GM23338 (cell line): ENCODE measurements around the gene EPHX1. TPM values are rescaled to one million over a fixed set of nuclear protein-coding genes. Genes with fewer than 3 reads are reported as not detected.

Experiments used
- ATAC-seq: fragments of 200-7000 bp; cut with Tn5 transposase; 3 replicates; pipeline ENCODE4 v1.9.1; 2020
- DNase-seq: peaks from one replicate; pipeline ENCODE4 v3.0.0-alpha.2; 2015; ENCODE audit warnings: low spot score
- H2AFZ ChIP-seq: fragments of 200-600 bp; sonication (generic); 2 replicates; pipeline ENCODE4 v1.8.0; 2016; ENCODE audit warnings: antibody characterized with exemption, mild to moderate bottlenecking, moderate library complexity
- H3F3A ChIP-seq: fragments of 200-600 bp; sonication (generic); replicated peaks from 2 replicates; pipeline ENCODE4 v1.8.0; 2017; ENCODE audit warnings: antibody characterized with exemption, mixed run types, low read depth
- H3K27ac ChIP-seq: fragments of 200-600 bp; sonication (generic); 2 replicates; pipeline ENCODE4 v1.6.1; 2016; ENCODE audit warnings: low read depth
- H3K27me3 ChIP-seq: fragments of 200-600 bp; sonication (generic); 2 replicates; pipeline ENCODE4 v1.8.0; 2016; ENCODE audit warnings: mild to moderate bottlenecking, mixed run types, moderate library complexity; ENCODE audit not compliant: insufficient read depth
- H3K36me3 ChIP-seq: fragments of 200-600 bp; sonication (generic); 2 replicates; pipeline ENCODE4 v1.8.0; 2016; ENCODE audit warnings: mild to moderate bottlenecking; ENCODE audit not compliant: insufficient read depth
- H3K4me1 ChIP-seq: fragments of 200-600 bp; sonication (generic); 2 replicates; pipeline ENCODE4 v1.8.0; 2016; ENCODE audit warnings: mild to moderate bottlenecking, moderate library complexity; ENCODE audit not compliant: insufficient read depth
- H3K4me2 ChIP-seq: fragments of 200-600 bp; sonication (generic); 2 replicates; pipeline ENCODE4 v1.7.1; 2017; ENCODE audit warnings: mixed run types
- H3K4me3 ChIP-seq: fragments of 200-600 bp; sonication (generic); 2 replicates; pipeline ENCODE4 v1.6.1; 2016; ENCODE audit warnings: mixed run types
- H3K79me2 ChIP-seq: fragments of 200-600 bp; sonication (generic); replicated peaks from 2 replicates; pipeline ENCODE4 v1.8.0; 2017; ENCODE audit warnings: mild to moderate bottlenecking; ENCODE audit not compliant: insufficient read depth
- H3K9me2 ChIP-seq: fragments of 200-600 bp; sonication (generic); 2 replicates; pipeline ENCODE4 v1.8.0; 2017; ENCODE audit not compliant: insufficient read depth
- H4K20me1 ChIP-seq: fragments of 200-600 bp; sonication (generic); replicated peaks from 2 replicates; pipeline ENCODE4 v1.8.0; 2017; ENCODE audit warnings: mild to moderate bottlenecking; ENCODE audit not compliant: insufficient read depth
- H3K27ac Mint-ChIP-seq: 2 replicates; pipeline ENCODE4 v1.8.0; 2020; ENCODE audit warnings: inconsistent platforms, mild to moderate bottlenecking, moderate library complexity, mixed read lengths
- H3K27me3 Mint-ChIP-seq: 3 replicates; pipeline ENCODE4 v1.8.0; 2022; ENCODE audit warnings: low read depth, mild to moderate bottlenecking, moderate library complexity, mixed read lengths, inconsistent platforms; ENCODE audit not compliant: insufficient read depth, poor library complexity
- H3K36me3 Mint-ChIP-seq: 3 replicates; pipeline ENCODE4 v1.8.0; 2021; ENCODE audit warnings: low read depth, mild to moderate bottlenecking, inconsistent platforms, moderate library complexity, mixed read lengths
- H3K4me1 Mint-ChIP-seq: 3 replicates; pipeline ENCODE4 v1.8.0; 2020; ENCODE audit warnings: mild to moderate bottlenecking, inconsistent platforms, mixed read lengths
- H3K4me3 Mint-ChIP-seq: 3 replicates; pipeline ENCODE4 v1.8.0; 2021; ENCODE audit warnings: moderate library complexity, mild to moderate bottlenecking, inconsistent platforms, mixed read lengths
- H3K9me3 Mint-ChIP-seq: 3 replicates; pipeline ENCODE4 v1.8.0; 2020; ENCODE audit warnings: moderate library complexity, mild to moderate bottlenecking, inconsistent platforms, mixed read lengths
- CREB1 ChIP-seq: fragments of 250-450 bp; sonication (Bioruptor Pico); IDR thresholded peaks from 2 replicates; pipeline ENCODE4 v1.5.0; 2020; ENCODE audit warnings: low read depth, mild to moderate bottlenecking, moderate library complexity
- ETS1 ChIP-seq: IDR thresholded peaks from 2 replicates; pipeline ENCODE4 v1.6.1; 2016; ENCODE audit warnings: antibody characterized with exemption
- EZH2 ChIP-seq: fragments of 200-600 bp; sonication (generic); IDR thresholded peaks from one replicate; pipeline ENCODE4 v1.8.0; 2017; ENCODE audit warnings: antibody characterized with exemption, mild to moderate bottlenecking, low read depth; ENCODE audit not compliant: unreplicated experiment
- EZH2phosphoT487 ChIP-seq: fragments of 200-600 bp; sonication (generic); IDR thresholded peaks from one replicate; pipeline ENCODE4 v1.8.1; 2018; ENCODE audit warnings: antibody characterized with exemption; ENCODE audit not compliant: unreplicated experiment
- JUNB ChIP-seq: IDR thresholded peaks from one replicate; pipeline ENCODE4 v1.6.1; 2016; ENCODE audit warnings: antibody characterized with exemption; ENCODE audit not compliant: unreplicated experiment
- REST ChIP-seq: IDR thresholded peaks from one replicate; pipeline ENCODE4 v1.6.1; 2018; ENCODE audit warnings: antibody characterized with exemption; ENCODE audit not compliant: unreplicated experiment
- STAT1 ChIP-seq: IDR thresholded peaks from one replicate; pipeline ENCODE4 v1.6.1; 2016; ENCODE audit warnings: antibody characterized with exemption; ENCODE audit not compliant: unreplicated experiment
- ZNF114 ChIP-seq: fragments of 250-450 bp; sonication (Bioruptor Pico); IDR thresholded peaks from 2 replicates; pipeline ENCODE4 v1.5.0; 2020; ENCODE audit warnings: mild to moderate bottlenecking, moderate library complexity
- ZNF331 ChIP-seq: fragments of 250-450 bp; sonication (Bioruptor Pico); IDR thresholded peaks from 2 replicates; pipeline ENCODE4 v1.5.0; 2020; ENCODE audit warnings: low read depth, mild to moderate bottlenecking, moderate library complexity
- polyA plus RNA-seq: library from polyadenylated mRNA; unstranded; fragments of >200 nt; fragmentation: Nextera tagmentation; extraction: Ambion mirVana; gene quantifications from 2 replicates; pipeline ENCODE4 v1.2.1, GENCODE V29; 2016
- total RNA-seq: library from RNA; depleted of rRNA; stranded (reverse); fragments of >200 nt; shearing (Covaris generic); gene quantifications from 2 replicates; pipeline ENCODE4 v1.2.3, GENCODE V29; 2014
- TF ChIP-seq, protein P1 (sequence below): fragments of 250-450 bp; sonication (Bioruptor Pico); IDR thresholded peaks from 2 replicates; pipeline ENCODE4 v1.5.0; 2020; ENCODE audit warnings: mild to moderate bottlenecking, moderate library complexity

Gene EPHX1
- total and polyA plus RNA-seq, 2 experiments from 2014 or later = 15.3 to 46.5 TPM

DNA sequence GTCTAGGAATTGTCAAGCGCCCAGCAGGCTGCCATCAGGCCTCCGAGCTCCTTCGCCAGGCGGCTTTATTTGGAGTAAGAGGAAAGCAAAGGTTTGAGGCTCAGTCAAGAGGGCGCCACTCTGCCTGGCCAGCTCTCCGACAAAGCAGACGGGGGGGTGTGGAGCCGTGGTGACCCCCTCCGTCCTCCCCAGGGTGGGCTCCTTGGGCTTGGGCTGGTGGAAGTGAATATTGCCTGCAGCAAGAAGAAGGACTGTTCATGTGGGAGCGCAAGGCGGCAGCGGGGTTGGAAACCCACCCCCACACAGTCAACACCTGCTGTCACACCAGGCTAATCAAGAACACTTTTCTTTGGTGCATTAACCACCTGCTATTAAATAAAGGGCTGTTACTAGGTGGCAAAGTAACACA, 14.6 kb downstream of the EPHX1 start (continued):
- TF ChIP-seq REST (no peak), STAT1 (no peak), CREB1 (no peak), ZNF331 (no peak), JUNB (no peak)

DNA sequence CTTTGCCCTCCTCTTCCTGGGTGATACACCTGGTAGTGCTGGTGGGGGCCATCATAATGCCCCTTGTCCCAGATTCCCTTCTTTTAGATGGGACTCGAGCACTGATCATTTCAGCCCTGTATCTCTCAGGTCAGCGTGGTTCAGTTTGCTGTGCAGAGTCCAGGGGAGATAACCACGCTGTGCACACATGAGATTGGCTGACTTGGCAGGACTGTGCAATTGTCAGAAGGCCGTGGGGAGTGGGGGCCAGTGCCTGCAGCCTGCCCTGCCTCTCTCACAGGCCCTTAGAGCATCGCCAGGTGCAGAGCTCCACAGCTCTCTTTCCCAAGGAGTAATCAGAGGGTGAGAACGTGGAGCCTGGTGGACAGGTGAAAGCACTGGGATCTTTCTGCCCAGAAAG, 15.2 kb downstream of the EPHX1 start:
- H3K9me2 ChIP-seq = no peaks in the 10 kb centered on the region
- DNase-seq (no peak), ATAC-seq (no peak)
- peaks cover 8% of the 10 kb centered on the region; the same call in 2 of the 3 replicates for H3K36me3 Mint-ChIP-seq
- H3K4me3 Mint-ChIP-seq = no peak overlapping the region
- H3K9me3 Mint-ChIP-seq = no peaks in the 10 kb centered on the region
- H3K36me3 ChIP-seq = no peaks in the 10 kb centered on the region
- H3K4me1 ChIP-seq = peaks cover 19% of the 10 kb centered on the region
- H2AFZ ChIP-seq = no peak overlapping the region
- 0 out of 2 replicates have a peak, but pooled peaks cover 3% of the 10 kb centered on the region for H3F3A ChIP-seq
- H3K4me1 Mint-ChIP-seq = peaks cover 40% of the 10 kb centered on the region
- 0 out of 2 replicates have a peak overlapping the region, but pooled peaks have one; percentile 30 for H3K27ac ChIP-seq
- peak overlapping the region; percentile 55; the same call in 1 of the 2 replicates for H3K4me2 ChIP-seq
- H3K27ac Mint-ChIP-seq = no peak overlapping the region
- H3K4me3 ChIP-seq = no peak overlapping the region
- H3K27me3 Mint-ChIP-seq = peaks cover 5% of the 10 kb centered on the region
- H3K79me2 ChIP-seq = peaks cover 38% of the 10 kb centered on the region
- H3K27me3 ChIP-seq = no peaks in the 10 kb centered on the region
- H4K20me1 ChIP-seq = peaks cover 8% of the 10 kb centered on the region
- TF ChIP-seq ZNF114 (CRISPR knock-in tag) (no peak), REST (no peak), STAT1 (no peak), ZNF331 (no peak), JUNB (no peak), ETS1 (no peak), EZH2phosphoT487 (no peak), EZH2 (no peak), CREB1 (no peak)
- TF ChIP-seq, protein P1, sequence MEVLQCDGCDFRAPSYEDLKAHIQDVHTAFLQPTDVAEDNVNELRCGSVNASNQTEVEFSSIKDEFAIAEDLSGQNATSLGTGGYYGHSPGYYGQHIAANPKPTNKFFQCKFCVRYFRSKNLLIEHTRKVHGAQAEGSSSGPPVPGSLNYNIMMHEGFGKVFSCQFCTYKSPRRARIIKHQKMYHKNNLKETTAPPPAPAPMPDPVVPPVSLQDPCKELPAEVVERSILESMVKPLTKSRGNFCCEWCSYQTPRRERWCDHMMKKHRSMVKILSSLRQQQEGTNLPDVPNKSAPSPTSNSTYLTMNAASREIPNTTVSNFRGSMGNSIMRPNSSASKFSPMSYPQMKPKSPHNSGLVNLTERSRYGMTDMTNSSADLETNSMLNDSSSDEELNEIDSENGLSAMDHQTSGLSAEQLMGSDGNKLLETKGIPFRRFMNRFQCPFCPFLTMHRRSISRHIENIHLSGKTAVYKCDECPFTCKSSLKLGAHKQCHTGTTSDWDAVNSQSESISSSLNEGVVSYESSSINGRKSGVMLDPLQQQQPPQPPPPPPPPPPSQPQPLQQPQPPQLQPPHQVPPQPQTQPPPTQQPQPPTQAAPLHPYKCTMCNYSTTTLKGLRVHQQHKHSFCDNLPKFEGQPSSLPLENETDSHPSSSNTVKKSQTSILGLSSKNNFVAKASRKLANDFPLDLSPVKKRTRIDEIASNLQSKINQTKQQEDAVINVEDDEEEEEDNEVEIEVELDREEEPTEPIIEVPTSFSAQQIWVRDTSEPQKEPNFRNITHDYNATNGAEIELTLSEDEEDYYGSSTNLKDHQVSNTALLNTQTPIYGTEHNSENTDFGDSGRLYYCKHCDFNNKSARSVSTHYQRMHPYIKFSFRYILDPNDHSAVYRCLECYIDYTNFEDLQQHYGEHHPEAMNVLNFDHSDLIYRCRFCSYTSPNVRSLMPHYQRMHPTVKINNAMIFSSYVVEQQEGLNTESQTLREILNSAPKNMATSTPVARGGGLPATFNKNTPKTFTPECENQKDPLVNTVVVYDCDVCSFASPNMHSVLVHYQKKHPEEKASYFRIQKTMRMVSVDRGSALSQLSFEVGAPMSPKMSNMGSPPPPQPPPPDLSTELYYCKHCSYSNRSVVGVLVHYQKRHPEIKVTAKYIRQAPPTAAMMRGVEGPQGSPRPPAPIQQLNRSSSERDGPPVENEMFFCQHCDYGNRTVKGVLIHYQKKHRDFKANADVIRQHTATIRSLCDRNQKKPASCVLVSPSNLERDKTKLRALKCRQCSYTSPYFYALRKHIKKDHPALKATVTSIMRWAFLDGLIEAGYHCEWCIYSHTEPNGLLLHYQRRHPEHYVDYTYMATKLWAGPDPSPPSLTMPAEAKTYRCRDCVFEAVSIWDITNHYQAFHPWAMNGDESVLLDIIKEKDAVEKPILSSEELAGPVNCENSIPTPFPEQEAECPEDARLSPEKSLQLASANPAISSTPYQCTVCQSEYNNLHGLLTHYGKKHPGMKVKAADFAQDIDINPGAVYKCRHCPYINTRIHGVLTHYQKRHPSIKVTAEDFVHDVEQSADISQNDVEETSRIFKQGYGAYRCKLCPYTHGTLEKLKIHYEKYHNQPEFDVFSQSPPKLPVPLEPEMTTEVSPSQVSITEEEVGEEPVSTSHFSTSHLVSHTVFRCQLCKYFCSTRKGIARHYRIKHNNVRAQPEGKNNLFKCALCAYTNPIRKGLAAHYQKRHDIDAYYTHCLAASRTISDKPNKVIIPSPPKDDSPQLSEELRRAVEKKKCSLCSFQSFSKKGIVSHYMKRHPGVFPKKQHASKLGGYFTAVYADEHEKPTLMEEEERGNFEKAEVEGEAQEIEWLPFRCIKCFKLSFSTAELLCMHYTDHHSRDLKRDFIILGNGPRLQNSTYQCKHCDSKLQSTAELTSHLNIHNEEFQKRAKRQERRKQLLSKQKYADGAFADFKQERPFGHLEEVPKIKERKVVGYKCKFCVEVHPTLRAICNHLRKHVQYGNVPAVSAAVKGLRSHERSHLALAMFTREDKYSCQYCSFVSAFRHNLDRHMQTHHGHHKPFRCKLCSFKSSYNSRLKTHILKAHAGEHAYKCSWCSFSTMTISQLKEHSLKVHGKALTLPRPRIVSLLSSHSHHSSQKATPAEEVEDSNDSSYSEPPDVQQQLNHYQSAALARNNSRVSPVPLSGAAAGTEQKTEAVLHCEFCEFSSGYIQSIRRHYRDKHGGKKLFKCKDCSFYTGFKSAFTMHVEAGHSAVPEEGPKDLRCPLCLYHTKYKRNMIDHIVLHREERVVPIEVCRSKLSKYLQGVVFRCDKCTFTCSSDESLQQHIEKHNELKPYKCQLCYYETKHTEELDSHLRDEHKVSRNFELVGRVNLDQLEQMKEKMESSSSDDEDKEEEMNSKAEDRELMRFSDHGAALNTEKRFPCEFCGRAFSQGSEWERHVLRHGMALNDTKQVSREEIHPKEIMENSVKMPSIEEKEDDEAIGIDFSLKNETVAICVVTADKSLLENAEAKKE (CRISPR knock-in tag) = no peak
